SH-SY5Y (cell line): Measurements from ENCODE around the gene PIAS1.

Experiments
- GATA2 ChIP-seq: IDR thresholded peaks from 2 replicates; pipeline ENCODE4 v1.6.1; 2011; ENCODE audit warnings: mild to moderate bottlenecking, low read depth, low read length
- GATA3 ChIP-seq: IDR thresholded peaks from 2 replicates; pipeline ENCODE4 v1.6.1; 2011; ENCODE audit warnings: low read depth, mild to moderate bottlenecking, low read length, moderate library complexity

GRCh38 chr15:68209735-68210408, 155.8 kb downstream of the PIAS1 start:
- TF ChIP-seq GATA3 (no peak), GATA2 (no peak)
